Activated naive CD4-positive, alpha-beta T cell (primary cell): Measurements from ENCODE around the gene GIGYF2.

Experiments
- DNase-seq, 4 experiments: peaks; one replicate each; lab custom pipeline; 2025; lab: John Stamatoyannopoulos, UW

Gene GIGYF2

DNA sequence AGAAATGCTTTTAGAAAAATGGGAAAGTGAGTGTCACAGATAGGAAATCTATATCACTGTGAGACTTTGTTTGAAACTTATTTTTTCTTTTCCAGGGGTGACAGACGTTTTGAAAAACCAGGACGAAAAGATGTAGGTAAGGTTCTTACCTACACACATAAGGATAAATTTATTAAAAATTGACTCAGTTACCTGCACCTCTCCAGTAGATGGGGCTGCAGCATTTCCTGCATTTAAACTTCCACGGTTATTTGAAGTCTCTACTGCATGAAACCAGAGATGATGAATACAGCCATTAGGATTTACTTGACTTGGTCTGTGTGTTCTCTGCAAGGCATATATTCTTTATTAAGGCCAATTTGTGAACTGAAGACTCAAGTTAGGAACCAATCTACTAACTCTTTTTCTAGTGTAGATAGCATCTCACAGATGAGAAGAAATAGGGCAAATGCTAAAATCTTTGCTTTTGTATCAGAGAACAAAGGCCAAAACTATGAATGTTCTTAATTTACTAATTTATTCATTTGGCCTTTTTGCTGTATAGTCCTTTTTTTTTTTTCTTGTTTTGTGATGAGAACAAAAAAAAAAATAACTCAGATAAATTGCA is 64.3 kb downstream of the GIGYF2 start:
- no peak for DNase-seq

DNA sequence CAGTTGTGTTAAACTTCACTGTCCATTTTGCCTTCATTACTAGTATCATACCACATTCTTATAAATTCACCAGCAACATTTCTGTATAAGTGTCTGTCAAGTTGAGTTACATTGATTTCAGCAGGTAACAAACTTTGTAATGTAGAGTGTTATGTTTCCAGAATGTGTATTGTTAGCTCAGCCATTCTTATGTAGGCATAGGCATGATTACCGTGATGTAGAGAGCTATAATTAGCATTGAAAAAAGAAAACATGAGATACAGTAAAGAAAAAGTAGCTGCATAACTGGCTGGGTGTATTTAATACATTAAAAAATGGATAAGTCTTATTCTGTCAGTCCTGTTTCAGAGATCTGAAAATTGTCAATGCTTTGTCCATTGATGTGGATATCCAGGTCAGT is 70.7 kb downstream of the GIGYF2 start:
- DNase-seq = no peak

DNA sequence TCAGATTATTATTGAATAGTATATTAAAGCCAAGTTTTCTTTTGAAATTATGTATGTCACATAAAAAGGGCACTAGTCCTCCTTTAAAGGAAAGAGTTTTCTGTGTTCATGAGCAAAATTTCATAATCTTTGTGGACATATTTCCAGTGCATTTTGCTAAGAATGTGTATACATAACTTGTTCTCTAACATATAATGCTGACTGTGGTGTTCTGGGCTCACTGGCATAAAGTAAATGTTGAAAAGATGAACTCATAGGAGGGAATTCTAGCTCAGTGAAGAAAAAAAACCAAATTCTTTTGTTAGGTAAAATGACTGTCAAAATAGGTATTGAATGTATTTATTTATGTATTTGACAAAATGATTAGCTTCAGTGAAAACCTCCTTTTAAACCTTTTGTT is 73.1 kb downstream of the GIGYF2 start:
- no peak for DNase-seq

DNA sequence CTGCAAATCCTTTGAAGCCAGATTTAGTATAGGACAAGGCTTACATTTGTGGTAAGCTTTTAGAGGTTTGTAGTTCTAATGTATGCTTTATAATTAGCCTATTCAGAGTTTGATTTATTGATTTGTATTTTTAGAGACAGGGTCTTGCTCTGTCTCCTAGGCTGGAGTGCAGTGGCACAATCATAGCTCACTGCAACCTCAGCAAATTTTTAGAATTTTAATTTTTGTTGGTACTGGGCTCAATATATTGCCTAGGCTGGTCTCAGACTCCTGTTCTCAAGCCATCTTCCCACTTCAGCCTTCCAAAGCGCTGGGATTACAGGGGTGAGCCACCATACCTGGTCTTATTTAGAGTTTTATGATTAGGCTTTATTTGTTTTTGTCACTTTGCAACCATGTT is 74.7 kb downstream of the GIGYF2 start:
- DNase-seq = no peak

DNA sequence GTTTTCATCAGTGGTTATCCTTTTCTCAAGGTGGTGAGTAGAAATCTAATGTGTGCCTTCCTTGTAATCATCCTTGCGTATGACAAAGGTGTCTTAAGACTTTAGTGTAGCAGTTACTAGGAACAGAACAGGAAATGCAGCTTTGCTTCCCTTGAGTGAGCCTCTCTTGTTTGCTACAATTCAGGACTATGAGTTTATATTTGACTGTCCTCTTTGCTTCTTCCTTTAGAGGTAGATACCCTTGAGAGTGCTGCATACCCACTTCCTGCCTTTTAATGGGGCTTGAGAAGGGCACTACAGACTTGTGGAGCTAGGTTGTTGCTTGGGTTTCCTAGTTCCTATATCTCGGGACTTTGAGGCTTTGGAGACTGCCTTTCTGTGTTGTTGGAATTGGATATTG is 75.4 kb downstream of the GIGYF2 start:
- DNase-seq = no peak

DNA sequence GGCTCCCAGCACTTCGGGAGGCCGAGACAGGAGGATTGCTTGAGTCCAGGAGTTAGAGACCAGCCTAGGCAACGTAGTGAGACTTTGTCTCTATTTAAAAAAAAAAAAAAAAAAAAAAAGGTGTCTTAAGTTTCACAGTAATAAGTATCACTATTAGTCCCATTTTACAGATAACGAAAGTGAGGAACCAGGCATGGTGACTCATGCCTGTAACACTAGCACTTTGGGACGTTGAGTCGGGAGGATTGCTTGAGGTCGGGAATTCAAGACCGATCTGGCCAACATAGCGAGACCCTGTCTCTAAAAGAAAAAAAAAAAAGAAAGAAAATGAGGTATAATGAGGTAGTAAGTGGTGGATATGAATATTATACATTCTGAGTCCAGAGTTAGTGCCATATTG is 76.7 kb downstream of the GIGYF2 start:
- no peak for DNase-seq

DNA sequence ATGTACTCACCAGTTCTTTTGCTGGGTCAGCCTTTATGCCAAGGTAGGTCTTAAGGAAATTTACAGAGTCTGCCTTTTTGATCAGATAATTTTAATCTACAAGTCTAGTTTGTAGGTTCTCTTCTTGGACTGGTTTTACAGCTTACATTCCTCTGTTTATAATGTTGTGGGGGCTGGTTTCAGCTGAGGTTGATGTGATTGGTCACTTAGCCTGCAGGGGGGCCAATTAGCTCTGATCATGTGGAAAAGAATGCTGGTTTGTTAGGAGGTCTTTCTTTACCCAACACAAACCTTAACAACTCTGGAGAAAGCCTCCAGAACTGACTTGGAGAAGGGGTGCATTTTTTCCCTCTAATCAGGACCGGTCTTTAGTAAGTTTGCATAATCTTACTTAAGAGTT is 79.3 kb downstream of the GIGYF2 start, which contains the start of gene KCNJ13:
Gene KCNJ13 (minus strand): TSS at position 131 of the 400 bp plus-strand sequence. CDS start 5,203 bp downstream, outside the sequence.
- no peak for DNase-seq

DNA sequence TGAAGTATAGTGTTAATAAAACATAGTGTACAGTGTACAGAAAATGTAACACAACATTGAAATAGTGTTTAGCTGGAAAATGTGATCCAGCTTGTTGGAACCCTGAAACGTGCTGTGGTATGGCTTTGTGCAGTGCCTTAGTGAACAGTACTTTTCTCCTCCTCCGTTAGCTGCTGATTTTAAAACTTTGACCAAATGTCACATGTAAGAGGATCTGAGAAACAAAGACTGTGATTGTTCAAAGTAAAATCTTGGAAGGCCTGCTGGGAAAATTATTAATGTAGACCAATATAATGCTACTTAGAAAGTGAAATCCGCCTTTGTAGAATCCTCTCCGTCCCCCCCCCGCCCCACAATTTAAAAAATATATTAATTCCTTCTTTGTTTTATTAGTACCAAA is 80.1 kb downstream of the GIGYF2 start:
- DNase-seq = no peak

DNA sequence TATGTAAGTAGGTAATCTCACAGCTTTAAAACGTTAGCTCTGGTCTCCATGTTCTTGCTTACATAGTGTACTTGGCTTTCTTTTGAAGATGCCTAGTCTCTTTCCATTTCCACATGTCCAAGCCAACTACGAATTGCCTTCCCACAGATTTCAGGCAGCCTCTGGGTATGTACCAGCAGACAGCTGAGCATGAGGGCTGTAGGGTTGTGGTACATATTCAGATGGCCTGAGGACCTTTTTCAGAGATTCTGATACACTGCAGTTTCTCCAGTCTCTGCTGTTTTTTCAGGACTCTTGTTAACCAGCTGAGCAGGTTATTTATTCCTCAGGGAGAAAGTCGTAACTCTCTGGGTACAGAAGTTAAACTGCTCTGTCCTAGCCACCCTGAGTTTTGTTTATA is 82.3 kb downstream of the GIGYF2 start:
- no peak for DNase-seq

DNA sequence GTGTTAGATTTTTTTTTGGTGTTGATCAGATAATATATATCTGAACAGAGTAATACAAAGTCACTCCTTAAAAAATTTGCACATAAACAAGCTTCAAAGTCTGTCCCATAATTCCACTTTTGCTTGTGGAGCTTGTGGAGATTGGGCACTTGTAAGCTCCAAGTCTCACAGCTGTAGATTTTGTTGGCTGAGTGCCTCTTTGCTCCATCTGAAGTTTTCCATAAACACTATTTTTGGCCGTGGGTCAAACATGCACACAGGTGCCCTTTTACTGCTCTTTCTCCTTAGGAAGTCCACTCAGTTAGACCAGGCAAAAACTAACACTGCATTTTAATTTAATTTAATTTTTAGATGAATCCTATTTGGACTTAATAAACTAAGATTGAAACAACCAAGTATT is 82.8 kb downstream of the GIGYF2 start:
- DNase-seq = no peak

DNA sequence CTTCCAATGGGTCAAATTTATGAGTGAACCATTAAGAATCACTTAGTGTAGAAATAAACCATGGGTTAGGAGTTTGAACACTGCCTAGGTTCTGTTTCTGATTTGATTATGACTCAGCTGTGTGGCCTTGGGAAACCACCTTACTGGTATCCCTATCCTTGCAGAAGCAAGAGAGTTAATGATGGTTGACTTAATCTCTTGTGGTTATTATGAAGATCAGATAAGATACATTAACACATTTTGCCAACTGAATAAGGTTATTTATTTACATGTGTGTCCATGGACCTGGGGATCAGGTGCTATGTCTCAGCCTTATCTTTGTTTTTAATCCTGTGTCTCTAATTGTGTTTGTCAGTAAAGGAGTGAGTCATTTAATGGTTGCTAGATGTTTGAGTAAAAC is 84.6 kb downstream of the GIGYF2 start:
- DNase-seq = no peak

DNA sequence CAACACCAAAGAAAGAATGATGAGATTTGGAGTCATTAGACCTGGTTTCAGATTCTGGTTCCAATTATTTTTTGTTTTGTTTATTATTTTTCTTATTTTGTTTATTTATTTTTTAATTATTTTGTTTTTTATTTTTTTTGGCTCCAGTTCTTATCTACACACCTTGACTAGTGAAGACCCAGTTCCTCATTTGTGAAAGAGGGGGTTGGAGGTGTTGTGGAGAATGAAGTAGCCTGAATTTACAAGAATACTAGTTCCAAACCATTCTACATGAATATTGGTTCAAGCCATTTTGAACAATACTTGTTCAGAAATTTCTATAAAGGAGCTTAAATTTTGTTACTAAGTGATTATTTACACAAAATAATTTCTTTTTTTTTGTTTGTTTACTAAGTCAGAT is 86.1 kb downstream of the GIGYF2 start:
- DNase-seq = no peak

DNA sequence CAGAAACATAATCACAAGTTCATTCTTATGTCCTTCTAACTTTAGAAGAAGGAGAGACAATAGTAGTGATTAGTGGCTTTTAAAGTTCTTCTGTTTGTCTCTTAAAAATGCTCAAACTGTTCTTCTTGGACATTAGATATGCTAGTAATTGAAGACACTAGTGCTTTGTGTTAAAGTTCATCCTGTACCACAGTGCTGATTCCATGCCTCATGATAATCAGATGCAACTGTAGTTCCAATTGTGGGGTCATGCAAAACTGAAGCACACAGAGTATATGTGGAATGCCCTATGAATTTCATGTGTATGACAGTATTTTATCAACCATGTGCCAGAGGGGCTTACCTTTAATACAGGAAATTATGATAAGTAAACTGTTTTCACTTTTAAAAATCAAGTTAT is 90.7 kb downstream of the GIGYF2 start:
- no peak for DNase-seq

DNA sequence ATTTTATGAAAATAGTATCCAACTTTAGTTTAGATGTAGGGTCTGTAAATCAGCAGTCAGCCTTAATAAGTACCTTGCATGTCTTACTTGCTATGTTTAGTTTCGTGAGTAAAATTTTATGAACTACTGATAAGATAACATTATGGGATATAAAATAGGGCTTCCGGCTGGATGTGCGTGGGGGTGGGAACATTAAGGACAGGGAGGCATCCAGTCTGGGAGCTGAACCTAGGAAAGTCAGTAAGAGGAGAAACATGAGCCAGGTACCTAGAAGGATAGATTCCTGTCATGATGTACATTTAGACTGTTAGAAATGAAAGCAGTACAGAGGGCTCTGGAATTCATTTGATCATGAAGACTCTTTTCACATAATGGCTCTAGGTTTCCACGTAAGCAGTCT is 92.0 kb downstream of the GIGYF2 start:
- no peak for DNase-seq

DNA sequence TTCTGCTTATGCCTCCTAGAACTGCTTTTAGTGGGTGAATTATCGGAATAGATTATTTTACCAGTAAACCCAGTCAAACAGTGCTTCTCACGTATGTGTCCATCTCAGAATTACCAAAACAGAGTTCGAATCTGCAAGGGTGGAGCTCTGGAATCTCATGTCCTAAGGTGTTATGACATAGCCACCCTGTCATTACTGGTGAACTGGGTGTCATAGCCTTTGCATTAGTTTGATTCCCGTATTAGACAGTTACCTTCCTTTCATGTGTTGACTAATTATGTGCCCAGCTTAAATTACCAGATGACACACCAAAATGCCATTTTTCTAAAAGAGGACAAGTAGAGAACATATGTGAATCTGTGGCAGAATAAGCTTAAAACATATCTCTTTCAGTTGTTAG is 94.4 kb downstream of the GIGYF2 start:
- DNase-seq = no peak

DNA sequence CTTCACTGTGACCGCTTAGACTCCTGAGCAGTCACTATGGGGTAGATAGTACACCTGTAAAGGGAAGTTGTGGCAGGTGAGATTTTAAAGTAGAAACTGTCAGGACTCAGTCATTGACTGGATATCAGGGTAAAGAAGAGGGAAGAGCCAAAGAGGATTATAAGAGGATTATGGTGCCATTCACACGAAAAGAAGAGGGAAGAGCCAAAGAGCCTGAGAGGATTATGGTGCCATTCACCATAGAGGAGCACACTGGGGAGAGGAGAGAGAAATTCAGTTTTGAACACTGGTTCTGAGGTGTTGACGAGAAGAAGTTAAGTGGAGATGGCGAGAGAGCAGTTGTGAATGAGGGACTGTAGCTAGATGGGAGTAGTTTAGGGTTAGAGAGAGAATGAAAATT is 96.1 kb downstream of the GIGYF2 start:
- no peak for DNase-seq

DNA sequence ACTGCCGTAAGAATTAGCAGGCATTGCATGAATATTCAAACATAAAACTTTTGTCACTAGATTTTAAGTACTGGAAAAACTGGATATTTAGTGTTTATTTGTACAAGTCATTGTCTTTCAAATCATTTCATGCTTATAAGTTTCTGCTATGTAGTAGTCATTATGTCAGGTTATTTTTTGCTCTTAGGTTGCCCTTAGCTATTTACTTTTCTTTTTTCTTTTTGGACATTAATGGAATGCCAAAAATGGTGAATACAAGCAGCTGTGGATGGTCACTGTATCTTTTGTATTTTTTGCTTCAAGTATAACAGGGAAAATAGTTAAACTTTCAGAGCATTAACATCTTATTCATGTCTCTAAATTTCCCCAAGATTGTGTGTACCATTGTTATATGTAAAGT is 97.8 kb downstream of the GIGYF2 start:
- no peak for DNase-seq

DNA sequence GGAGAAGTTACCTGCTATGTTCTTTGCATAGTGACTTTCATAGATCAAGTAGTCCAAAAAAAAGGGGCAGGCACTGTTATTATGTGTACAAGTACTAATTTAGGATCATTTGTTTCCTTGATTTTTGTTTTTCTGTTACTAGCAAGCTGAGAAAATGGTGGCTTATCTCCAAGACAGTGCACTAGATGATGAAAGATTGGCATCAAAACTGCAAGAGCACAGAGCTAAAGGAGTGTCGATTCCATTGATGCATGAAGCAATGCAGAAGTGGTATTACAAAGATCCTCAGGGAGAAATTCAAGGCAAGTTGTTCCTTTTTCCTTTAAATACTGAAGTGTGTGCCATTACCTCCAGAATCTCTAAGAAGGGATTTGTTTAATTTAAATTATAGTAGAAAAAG is 98.8 kb downstream of the GIGYF2 start:
- DNase-seq = no peak

DNA sequence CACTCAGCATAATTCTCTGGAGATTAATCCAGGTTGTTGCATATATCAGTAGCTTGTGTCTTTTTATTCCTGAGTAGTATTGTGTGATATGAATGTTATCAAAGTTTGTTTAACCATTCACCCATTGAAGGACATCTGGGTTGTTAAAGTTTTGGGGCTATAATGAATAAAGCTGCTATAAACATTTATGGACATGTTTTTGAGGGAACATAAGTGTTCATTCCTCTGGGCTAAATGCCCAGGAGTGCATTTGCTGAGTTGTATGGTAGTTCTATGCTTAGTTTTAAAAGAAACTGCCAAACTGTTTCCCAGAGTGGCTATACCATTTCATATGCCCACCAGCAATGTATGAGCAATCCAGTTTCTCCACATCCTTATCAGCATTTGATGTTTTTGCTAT is 101.1 kb downstream of the GIGYF2 start:
- no peak for DNase-seq

DNA sequence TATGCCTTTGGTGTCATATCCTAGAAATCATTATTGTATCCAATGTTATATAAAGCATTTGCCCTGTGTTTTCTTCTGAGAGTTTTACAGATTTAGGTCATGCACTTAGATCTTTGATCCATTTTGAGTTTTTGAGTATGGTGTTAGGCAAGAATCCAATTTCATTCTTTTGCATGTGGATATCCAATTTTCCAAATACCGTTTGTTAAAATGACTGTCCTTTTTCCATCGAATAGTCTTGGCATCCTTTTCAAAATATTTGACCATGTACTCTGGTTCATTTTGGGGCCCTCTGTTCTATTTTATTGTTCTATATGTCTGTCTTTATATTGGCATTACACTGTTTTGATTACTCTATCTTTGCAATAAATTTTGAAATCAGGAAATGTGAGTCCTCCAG is 103.0 kb downstream of the GIGYF2 start:
- no peak for DNase-seq

DNA sequence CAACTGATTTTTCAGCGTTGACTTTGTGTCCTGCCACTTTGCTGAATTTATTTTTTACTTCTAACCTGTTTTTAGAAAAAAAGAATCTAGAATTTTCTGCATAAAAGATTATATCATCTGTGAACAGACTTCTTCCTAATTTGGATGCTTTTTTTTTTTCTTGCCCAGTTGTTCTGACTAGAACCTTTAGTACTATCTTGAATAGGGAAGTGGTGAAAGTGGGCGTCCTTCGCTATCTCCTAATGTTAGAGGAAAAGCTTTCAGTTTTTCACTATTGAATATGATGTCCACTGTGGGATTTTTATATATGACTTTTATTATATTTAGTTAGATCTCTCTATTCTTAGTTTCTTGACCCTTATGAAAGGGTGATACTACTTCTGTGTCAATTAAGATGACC is 105.0 kb downstream of the GIGYF2 start:
- DNase-seq = no peak

DNA sequence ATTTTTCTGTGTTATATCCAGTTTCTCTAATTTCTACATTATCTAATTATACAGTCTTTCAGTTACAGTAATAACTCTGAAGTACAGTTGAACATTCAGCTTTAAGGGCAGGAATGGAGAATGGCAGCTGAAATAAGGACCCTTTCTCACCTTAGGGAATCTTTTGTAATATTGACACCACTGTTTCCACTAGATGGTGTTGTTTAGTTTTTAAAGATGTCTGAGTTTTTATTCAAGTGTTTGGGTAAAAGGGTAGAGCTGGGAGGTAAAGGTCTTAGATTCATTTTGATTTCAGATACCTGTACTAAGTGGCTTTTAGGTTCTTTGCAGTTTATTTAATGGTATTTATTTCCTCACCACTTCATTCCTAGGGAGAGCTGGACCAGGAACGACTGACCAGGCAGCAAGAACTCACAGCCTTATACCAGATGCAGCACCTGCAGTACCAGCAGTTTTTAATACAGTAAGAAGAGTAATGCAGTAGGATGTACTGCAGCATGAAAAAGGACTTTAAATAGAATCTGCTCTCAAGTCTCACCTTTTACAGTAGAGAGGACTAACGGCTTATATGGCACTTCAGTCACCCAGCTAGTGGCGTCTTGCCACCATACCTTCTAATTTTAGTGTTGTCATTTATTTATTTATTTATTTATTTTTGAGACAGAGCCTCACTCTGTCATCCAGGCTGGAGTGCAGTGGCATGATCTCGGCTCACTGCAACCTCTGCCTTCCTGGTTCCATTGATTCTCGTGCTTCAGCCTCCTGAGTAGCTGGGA is 112.4 kb downstream of the GIGYF2 start:
- DNase-seq = no peak

DNA sequence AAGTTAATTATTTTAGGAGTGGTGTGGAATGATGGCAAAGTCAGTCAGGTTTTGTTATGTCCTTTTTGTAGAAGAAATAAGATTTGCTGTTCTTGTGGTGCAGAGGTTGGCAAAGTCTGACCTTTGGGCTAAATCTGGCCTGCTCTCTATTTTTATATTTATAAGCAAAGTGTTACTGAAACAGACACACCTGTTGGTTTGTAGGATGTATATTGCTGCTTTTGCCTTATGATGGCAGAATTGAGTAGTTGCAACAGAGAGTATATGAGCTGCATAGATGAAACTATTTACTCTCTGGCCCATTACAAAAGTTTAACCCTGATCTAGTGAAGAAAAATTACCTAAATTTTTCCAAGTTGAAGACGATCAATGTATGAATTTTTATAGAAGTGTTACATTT is 113.3 kb downstream of the GIGYF2 start:
- no peak for DNase-seq

DNA sequence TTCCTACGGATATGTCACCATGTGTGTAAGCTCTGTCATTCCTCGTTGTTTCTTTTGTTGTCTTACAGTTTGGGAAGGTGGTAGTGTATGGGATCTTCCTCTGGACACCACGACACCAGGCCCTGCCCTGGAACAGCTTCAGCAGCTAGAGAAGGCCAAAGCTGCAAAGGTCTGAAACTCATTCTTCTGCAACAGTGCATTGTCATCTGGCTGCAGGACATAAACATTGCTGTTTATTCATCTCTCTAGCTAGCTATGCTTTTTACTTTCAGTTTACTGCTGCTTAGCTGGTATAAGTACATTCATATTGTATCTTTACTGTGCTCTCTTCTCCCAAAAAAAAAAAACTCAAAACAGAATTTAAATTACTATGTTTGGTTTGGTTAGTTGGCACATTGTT is 118.4 kb downstream of the GIGYF2 start:
- no peak for DNase-seq
